GM12878 (cell line): ENCODE results near the gene CSF1.

Source experiments
- CTCF ChIP-seq, 3 experiments: IDR thresholded peaks in 2 of 3; conservative IDR thresholded peaks in 1 of 3; 2 replicates each; pipeline ENCODE4 v1.5.1; 2011; ENCODE audit warnings: low read depth in 3 of 3, low read length in 3 of 3, mild to moderate bottlenecking in 3 of 3, control low read depth in 2 of 3, moderate library complexity in 2 of 3, inconsistent platforms in 1 of 3, mixed read lengths in 1 of 3; ENCODE audit not compliant: control insufficient read depth in 2 of 3, insufficient read depth in 1 of 3; ENCODE audit errors: extremely low read depth in 1 of 3
- ELK1 ChIP-seq: IDR thresholded peaks from 2 replicates; pipeline ENCODE4 v1.6.1; 2012; ENCODE audit warnings: low read depth, low read length, improper control_type of control experiment
- EP300 ChIP-seq, 2 experiments: fragments of 150-350 bp in 1 of 2; IDR thresholded peaks; 2 replicates each; pipeline ENCODE4 v1.6.1; 2011 to 2012; ENCODE audit warnings: low read depth in 2 of 2, low read length in 2 of 2, borderline replicate concordance in 1 of 2, improper control_type of control experiment in 1 of 2, inconsistent platforms in 1 of 2; ENCODE audit not compliant: control insufficient read depth in 1 of 2
- ETV6 ChIP-seq, 2 experiments: fragments of 450-650 bp in 1 of 2; IDR thresholded peaks in 1 of 2; conservative IDR thresholded peaks in 1 of 2; 2 replicates each; pipeline ENCODE4 v1.6.1; 2014; ENCODE audit warnings: antibody characterized with exemption in 1 of 2, borderline replicate concordance in 1 of 2, low read depth in 1 of 2, mild to moderate bottlenecking in 1 of 2, moderate library complexity in 1 of 2
- FOXM1 ChIP-seq: IDR thresholded peaks from 2 replicates; pipeline ENCODE4 v1.6.1; 2012; ENCODE audit warnings: low read depth, mild to moderate bottlenecking, inconsistent platforms, low read length, moderate library complexity
- HDAC2 ChIP-seq: fragments of 200-600 bp; sonication (generic); IDR thresholded peaks from 2 replicates; pipeline ENCODE4 v1.6.1; 2017
- JUNB ChIP-seq: IDR thresholded peaks from 2 replicates; pipeline ENCODE4 v1.6.1; 2016; ENCODE audit warnings: antibody characterized with exemption, mild to moderate bottlenecking
- NFYB ChIP-seq: IDR thresholded peaks from 2 replicates; pipeline ENCODE4 v1.6.1; 2011; ENCODE audit warnings: low read depth, mild to moderate bottlenecking, low read length, improper control_type of control experiment, moderate library complexity; ENCODE audit not compliant: insufficient read depth
- NR2C2 ChIP-seq: IDR thresholded peaks from 2 replicates; pipeline ENCODE4 v1.6.1; 2011; ENCODE audit warnings: borderline replicate concordance, low read depth; ENCODE audit not compliant: control insufficient read depth, insufficient read length
- POLR2A ChIP-seq: IDR thresholded peaks from 2 replicates; pipeline ENCODE4 v1.6.1; 2011; ENCODE audit warnings: low read depth, mild to moderate bottlenecking, low read length
- RAD21 ChIP-seq: IDR thresholded peaks from 2 replicates; pipeline ENCODE4 v1.6.1; 2011; ENCODE audit warnings: mild to moderate bottlenecking, low read depth, low read length, moderate library complexity; ENCODE audit not compliant: insufficient read depth
- RCOR1 ChIP-seq: conservative IDR thresholded peaks from 2 replicates; pipeline ENCODE4 v1.6.1; 2012; ENCODE audit warnings: low read depth, low read length, improper control_type of control experiment
- RFX5 ChIP-seq: IDR thresholded peaks from 2 replicates; pipeline ENCODE4 v1.6.1; 2011; ENCODE audit warnings: low read depth, low read length, improper control_type of control experiment
- SP1 ChIP-seq: IDR thresholded peaks from one replicate; pipeline ENCODE4 v1.6.1; 2011; ENCODE audit warnings: low read depth, low read length

- TF ChIP-seq EP300 (IDR thresholded peaks at IDR 0.05; ENCODE audit: borderline replicate concordance in 1 of 2, control insufficient read depth in 1 of 2, low read depth in 2 of 2, low read length in 2 of 2) (no peak), RFX5 (no peak), CTCF (IDR thresholded peaks at IDR 0.05 in 2 of 3, conservative IDR thresholded peaks at IDR 0.05 in 1 of 3; ENCODE audit: control insufficient read depth in 2 of 3, extremely low read depth in 1 of 3, insufficient read depth in 1 of 3, low read depth in 3 of 3, low read length in 3 of 3) (no peak), POLR2A (no peak), SP1 (no peak), RAD21 (no peak), NR2C2 (no peak), RCOR1 (no peak), FOXM1 (no peak), ELK1 (no peak), JUNB (no peak), ETV6 (conservative IDR thresholded peaks at IDR 0.05 in 1 of 2, IDR thresholded peaks at IDR 0.05 in 1 of 2; ENCODE audit: borderline replicate concordance in 1 of 2, low read depth in 1 of 2) (no peak), HDAC2 (no peak), NFYB (no peak)
Measured at GRCh38 chr1:109906839-109907180, 3.8 kb upstream of the CSF1 start.
